ENCODE results near the gene CHIA.
"Not testable (repeated sequence)": the region's sequence is repeated elsewhere in the genome, so short reads cannot be mapped to it uniquely, and the experiment has no call there.

CHIA gene

GRCh38 chr1:111354584-111354983 lies 63.9 kb downstream of the CHIA start:
- H3K79me2 ChIP-seq (ENCODE audit: low read length), result no peaks in the 10 kb centered on the region
- H3K9me2 ChIP-seq (replicated peaks; ENCODE audit: insufficient read depth, low read length), result no peaks in the 10 kb centered on the region
- DNase-seq, result no peak
- H3K9me3 ChIP-seq (replicated peaks; ENCODE audit: insufficient read depth, low read length), result no peaks in the 10 kb centered on the region
- no peaks in the 10 kb centered on the region for H3K36me3 ChIP-seq (replicated peaks; ENCODE audit: insufficient read depth, low read length)
- H3K4me1 ChIP-seq (ENCODE audit: low read length), result no peaks in the 10 kb centered on the region
- H3K9ac ChIP-seq (ENCODE audit: low read length), result no peak overlapping the region
- H3K27ac ChIP-seq (ENCODE audit: low read length), result no peak overlapping the region
- no peak overlapping the region for H3K4me3 ChIP-seq (ENCODE audit: low read length)
- no peak overlapping the region for H2AFZ ChIP-seq (ENCODE audit: low read length)
- no peaks in the 10 kb centered on the region for H3F3A ChIP-seq (ENCODE audit: insufficient read depth, low read length)
- no peaks in the 10 kb centered on the region for H4K20me1 ChIP-seq (ENCODE audit: insufficient read depth, low read length)
- TF ChIP-seq CTCF (IDR thresholded peaks at IDR 0.05; ENCODE audit: low read length) (no peak), EZH2 (optimal IDR thresholded peaks at IDR 0.05; ENCODE audit: low read depth, low read length) (no peak), EZH2phosphoT487 (IDR thresholded peaks at IDR 0.05; ENCODE audit: low read length) (no peak)
- no peaks in the 10 kb centered on the region for H3K27me3 ChIP-seq (replicated peaks; ENCODE audit: insufficient read depth, low read length)
- H3K4me2 ChIP-seq (ENCODE audit: low read depth, low read length), result no peak overlapping the region

- Histone ChIP-seq H3K4me1 (ENCODE audit: low read length) (no peaks in the 10 kb centered on the region), H3K79me2 (ENCODE audit: low read length) (no peaks in the 10 kb centered on the region), H3K4me2 (ENCODE audit: low read depth, low read length) (no peak overlapping the region), H4K20me1 (ENCODE audit: insufficient read depth, low read length) (no peaks in the 10 kb centered on the region), H3K9me3 (replicated peaks; ENCODE audit: insufficient read depth, low read length) (no peaks in the 10 kb centered on the region), H3K27me3 (replicated peaks; ENCODE audit: insufficient read depth, low read length) (no peaks in the 10 kb centered on the region), H3K9ac (ENCODE audit: low read length) (no peak overlapping the region), H3F3A (ENCODE audit: insufficient read depth, low read length) (no peaks in the 10 kb centered on the region), H2AFZ (ENCODE audit: low read length) (no peak overlapping the region), H3K4me3 (ENCODE audit: low read length) (no peak overlapping the region), H3K27ac (ENCODE audit: low read length) (no peak overlapping the region), H3K36me3 (replicated peaks; ENCODE audit: insufficient read depth, low read length) (no peaks in the 10 kb centered on the region), H3K9me2 (replicated peaks; ENCODE audit: insufficient read depth, low read length) (no peaks in the 10 kb centered on the region)
- no peak for TF ChIP-seq EZH2phosphoT487 (IDR thresholded peaks at IDR 0.05; ENCODE audit: low read length)
- TF ChIP-seq CTCF (IDR thresholded peaks at IDR 0.05; ENCODE audit: low read length), result no peak
- no peak for TF ChIP-seq EZH2 (optimal IDR thresholded peaks at IDR 0.05; ENCODE audit: low read depth, low read length)
- no peak for DNase-seq
These were observed 68.3 kb downstream of the CHIA start for GRCh38 chr1:111358964-111359363.

- Histone ChIP-seq H3K4me1 (ENCODE audit: low read length) (no peaks in the 10 kb centered on the region), H3K36me3 (replicated peaks; ENCODE audit: insufficient read depth, low read length) (no peaks in the 10 kb centered on the region), H2AFZ (ENCODE audit: low read length) (no peak overlapping the region), H3K9me2 (replicated peaks; ENCODE audit: insufficient read depth, low read length) (no peaks in the 10 kb centered on the region), H3K9me3 (replicated peaks; ENCODE audit: insufficient read depth, low read length) (no peaks in the 10 kb centered on the region), H3K79me2 (ENCODE audit: low read length) (no peaks in the 10 kb centered on the region), H3K4me3 (ENCODE audit: low read length) (no peak overlapping the region), H3K4me2 (ENCODE audit: low read depth, low read length) (no peak overlapping the region), H3F3A (ENCODE audit: insufficient read depth, low read length) (no peaks in the 10 kb centered on the region), H3K9ac (ENCODE audit: low read length) (no peak overlapping the region), H3K27ac (ENCODE audit: low read length) (no peak overlapping the region), H3K27me3 (replicated peaks; ENCODE audit: insufficient read depth, low read length) (no peaks in the 10 kb centered on the region), H4K20me1 (ENCODE audit: insufficient read depth, low read length) (no peaks in the 10 kb centered on the region)
- TF ChIP-seq CTCF (IDR thresholded peaks at IDR 0.05; ENCODE audit: low read length) (no peak), EZH2 (optimal IDR thresholded peaks at IDR 0.05; ENCODE audit: low read depth, low read length) (no peak), EZH2phosphoT487 (IDR thresholded peaks at IDR 0.05; ENCODE audit: low read length) (no peak)
- no peak for DNase-seq
These were observed 68.7 kb downstream of the CHIA start for GRCh38 chr1:111359376-111359775.

- DNase-seq; H4K20me1 ChIP-seq (ENCODE audit: insufficient read depth, low read length); H3K4me2 ChIP-seq (ENCODE audit: low read depth, low read length); H2AFZ ChIP-seq (ENCODE audit: low read length); H3K27ac ChIP-seq (ENCODE audit: low read length); H3K4me3 ChIP-seq (ENCODE audit: low read length); H3K9me2 ChIP-seq (replicated peaks; ENCODE audit: insufficient read depth, low read length); H3K79me2 ChIP-seq (ENCODE audit: low read length); H3K9ac ChIP-seq (ENCODE audit: low read length); H3F3A ChIP-seq (ENCODE audit: insufficient read depth, low read length); H3K27me3 ChIP-seq (replicated peaks; ENCODE audit: insufficient read depth, low read length); H3K36me3 ChIP-seq (replicated peaks; ENCODE audit: insufficient read depth, low read length); H3K4me1 ChIP-seq (ENCODE audit: low read length); H3K9me3 ChIP-seq (replicated peaks; ENCODE audit: insufficient read depth, low read length): not testable (repeated sequence)
These were observed 69.6 kb downstream of the CHIA start for GRCh38 chr1:111360257-111360656.
